AG09319 (cell line): ENCODE data around the gene DNASE1L1.
A peak's percentile ranks its signal among the peaks of the same experiment; 100 is the strongest.
"Not testable (repeated sequence)": the region's sequence is repeated elsewhere in the genome, so short reads cannot be mapped to it uniquely, and the experiment has no call there.

Experiments used
- DNase-seq: peaks from one replicate; pipeline ENCODE4 v3.0.0-alpha.2; 2010; ENCODE audit warnings: low read depth; ENCODE audit errors: extremely low read depth
- TF ChIP-seq, protein P1 (sequence below): IDR thresholded peaks from 2 replicates; pipeline ENCODE4 v1.5.1; 2011; ENCODE audit warnings: low read depth, mild to moderate bottlenecking, inconsistent platforms, low read length, moderate library complexity

The DNASE1L1 gene

DNA sequence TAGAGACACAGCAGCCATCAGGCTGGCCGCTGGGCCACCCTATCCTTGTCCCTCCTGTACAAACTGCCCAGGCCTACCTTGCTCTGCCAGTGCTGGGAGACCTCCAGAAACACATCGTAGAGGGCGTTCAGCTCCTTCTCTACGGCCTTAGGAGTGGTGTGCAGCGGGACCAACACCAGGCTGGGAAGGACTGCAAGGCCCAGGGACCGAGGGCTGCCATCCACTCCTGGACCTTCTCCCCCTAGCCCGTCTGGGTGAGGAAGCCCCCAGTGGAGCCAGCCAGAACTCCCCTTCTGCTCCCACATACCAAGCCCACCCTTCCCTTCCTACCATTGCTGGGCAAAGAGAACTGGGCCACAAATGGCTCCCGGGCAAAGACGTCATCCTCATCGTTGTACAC lies 5.9 kb downstream of the DNASE1L1 start:
- no peak for DNase-seq
- TF ChIP-seq, protein P1, sequence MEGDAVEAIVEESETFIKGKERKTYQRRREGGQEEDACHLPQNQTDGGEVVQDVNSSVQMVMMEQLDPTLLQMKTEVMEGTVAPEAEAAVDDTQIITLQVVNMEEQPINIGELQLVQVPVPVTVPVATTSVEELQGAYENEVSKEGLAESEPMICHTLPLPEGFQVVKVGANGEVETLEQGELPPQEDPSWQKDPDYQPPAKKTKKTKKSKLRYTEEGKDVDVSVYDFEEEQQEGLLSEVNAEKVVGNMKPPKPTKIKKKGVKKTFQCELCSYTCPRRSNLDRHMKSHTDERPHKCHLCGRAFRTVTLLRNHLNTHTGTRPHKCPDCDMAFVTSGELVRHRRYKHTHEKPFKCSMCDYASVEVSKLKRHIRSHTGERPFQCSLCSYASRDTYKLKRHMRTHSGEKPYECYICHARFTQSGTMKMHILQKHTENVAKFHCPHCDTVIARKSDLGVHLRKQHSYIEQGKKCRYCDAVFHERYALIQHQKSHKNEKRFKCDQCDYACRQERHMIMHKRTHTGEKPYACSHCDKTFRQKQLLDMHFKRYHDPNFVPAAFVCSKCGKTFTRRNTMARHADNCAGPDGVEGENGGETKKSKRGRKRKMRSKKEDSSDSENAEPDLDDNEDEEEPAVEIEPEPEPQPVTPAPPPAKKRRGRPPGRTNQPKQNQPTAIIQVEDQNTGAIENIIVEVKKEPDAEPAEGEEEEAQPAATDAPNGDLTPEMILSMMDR: no peak

DNA sequence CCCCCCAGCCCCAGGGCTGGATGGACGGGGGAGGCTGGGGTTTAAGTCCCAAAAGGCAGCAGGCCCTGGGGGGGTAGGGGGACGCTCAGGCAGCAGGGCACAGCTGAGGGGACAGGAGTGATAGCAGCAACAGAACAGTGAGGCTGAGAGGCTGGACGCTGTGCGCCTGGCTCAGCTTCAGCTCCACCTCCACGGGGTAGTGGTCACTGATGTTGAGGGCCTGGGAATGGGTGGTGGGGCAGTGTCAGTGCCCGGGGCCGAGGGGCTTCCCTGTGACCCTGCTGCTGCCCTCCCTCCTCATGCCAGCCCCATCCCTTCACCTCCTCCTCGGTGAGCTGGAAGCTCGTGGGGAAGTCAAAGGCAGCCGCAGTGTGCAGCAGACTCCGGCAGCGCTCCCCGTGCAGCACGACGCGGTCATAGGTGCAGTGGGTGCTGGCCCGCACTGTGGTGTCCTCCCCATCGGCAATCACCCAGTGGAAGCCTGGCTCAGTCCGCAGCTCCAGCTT lies 6.4 kb downstream of the DNASE1L1 start:
- TF ChIP-seq, protein P1: no peak
- no peak for DNase-seq

DNA sequence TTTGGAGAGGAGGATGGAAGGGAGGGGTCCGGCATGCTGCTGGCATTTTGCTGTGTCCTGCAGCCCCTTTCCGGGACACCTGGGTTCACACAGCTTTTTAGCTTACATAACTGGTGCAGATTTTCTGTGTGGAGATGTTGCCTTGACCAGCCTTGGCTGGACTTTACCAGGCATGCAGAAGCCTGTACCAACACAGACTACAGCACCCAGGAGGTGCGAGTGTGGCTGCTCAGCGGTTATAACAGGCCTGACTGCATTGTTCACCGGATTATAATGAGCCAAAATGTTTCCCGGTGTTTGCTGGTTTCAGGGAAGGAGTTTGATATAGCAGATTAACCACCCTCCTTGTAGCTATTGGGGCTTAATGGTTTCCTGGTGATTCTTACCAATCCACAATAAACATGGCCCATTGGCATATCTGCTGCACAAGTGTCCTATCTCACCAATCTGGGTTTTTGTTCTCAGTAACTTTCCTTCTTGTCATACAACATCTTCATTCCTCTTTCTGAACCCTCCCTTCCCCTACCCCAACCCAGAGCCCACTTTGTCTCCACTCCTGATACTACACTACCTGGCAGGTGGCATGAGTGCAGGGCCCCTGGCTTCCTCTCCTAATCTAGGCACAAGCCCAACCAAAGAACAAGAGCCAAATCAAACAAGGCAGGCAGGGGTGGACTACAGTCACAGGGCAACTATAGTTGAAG lies 7.0 kb downstream of the DNASE1L1 start:
- TF ChIP-seq, protein P1: no peak
- no peak for DNase-seq

DNA sequence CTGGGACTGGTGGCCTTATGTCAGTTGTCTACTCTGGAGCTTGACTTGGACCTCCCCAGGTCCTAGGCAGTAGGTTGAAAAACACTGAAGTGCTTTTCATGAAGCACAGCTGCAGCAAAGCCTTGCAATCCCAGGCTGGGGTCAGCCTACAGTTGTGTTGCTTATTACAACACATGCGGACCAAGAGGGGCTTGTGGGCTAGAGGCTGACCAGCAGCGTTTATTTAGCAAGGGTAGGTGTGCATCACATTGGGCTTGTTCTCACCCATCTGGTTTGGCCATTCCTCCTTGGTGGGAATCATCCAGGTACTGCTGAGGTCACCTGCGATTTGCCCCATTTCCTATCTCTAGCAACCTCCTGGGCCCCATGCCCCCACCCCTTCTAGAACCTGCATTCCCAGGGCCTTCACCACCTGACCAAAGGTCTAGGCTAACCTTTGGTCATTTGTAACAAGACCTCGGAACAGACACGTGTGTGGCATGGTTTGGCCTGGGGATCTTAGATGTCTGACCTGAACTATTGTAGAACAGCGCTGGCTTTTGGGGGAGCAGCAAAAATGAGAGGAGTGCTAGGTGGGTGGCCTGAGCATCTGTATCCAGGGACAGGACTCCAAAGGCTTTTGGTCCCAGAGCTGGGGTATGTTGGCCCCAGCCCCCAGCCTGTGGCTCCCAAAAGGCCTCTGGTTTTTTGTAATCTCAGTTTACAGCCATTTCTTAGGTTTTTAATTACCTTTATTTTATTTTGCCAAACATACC lies 7.8 kb downstream of the DNASE1L1 start:
- no peak for DNase-seq
- TF ChIP-seq, protein P1: no peak

DNA sequence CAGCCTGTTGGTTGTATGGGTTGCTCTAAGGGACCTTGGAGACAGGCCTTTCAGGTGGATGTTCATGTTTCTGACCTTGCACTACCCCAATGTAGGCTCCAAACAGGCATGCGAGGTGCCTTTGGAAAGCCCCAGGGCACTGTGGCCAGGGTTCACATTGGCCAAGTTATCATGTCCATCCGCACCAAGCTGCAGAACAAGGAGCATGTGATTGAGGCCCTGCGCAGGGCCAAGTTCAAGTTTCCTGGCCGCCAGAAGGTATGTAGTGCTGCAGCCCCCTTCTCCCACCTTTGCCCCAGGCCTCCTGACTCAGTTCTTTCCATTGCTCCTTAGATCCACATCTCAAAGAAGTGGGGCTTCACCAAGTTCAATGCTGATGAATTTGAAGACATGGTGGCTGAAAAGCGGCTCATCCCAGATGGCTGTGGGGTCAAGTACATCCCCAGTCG lies 8.7 kb downstream of the DNASE1L1 start:
- DNase-seq: not testable (repeated sequence)

DNA sequence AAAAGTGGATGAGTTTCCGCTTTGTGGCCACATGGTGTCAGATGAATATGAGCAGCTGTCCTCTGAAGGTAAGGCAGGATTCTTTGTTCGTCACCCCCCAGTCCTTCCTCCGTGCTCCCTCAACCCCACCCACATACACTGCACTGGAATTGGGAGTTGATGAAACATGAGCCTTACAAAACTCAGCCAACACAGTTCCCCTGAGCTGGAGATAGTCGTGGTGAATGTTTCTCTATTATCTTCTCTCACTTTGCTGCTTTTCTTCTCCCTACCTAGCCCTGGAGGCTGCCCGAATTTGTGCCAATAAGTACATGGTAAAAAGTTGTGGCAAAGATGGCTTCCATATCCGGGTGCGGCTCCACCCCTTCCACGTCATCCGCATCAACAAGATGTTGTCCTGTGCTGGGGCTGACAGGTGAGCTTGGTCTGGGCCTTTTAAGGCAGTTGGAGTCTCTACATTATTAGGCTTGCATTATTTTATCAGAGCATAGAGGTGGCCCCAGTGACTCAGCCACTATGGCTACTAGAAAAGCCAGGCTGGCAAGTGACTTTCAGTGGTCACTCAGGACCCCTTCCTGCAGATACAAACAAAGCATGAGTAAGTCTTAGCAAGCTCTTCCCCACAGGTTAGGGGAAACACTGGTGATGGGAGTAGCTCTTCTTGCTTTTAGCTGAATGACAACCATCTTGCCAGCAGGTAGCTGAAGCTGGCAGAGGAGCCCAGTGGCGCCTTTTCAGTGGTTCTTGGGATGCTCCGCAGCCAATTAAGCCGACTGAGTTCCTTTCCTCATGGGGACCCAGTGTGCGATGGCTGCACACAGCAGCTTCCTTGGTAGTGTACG lies 9.3 kb downstream of the DNASE1L1 start:
- no peak for DNase-seq
- TF ChIP-seq, protein P1: no peak

DNA sequence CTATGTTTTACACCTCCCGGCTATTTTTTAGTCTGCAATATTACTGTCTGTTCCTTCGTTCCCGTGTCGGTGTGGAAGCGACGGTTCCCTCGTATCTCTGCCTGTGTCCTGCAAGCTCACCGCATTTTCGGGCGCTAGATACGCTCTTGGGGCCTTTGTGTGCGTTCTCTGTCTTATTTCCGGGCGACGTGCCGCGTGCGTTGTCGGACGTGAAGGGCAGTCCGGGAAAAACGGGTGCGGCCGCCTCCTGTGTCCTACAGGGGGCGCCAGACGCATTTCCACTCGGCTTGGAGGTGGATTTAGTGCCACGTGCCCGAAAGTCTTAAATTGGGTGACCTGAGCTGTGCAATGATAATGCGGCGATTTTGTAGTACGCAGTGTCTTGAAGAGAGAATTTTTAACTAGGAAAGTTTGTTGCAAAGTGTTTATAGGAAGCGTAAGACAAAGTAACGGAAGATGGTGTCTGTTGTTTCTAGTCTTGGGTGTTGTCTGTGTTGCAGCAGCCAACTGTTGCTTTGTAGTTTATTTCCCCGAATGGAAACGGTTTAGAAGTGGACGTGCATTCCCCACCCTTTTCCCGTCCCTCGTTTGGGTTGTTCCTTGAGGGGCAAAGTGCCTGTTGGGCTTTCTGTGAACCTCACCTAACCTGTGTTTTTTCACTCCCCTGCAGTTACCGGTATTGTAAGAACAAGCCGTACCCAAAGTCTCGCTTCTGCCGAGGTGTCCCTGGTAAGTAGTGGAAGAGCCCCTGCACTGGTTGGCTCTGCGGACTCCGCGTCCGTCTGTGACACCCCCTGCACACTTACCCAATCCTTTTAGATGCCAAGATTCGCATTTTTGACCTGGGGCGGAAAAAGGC lies 10.2 kb downstream of the DNASE1L1 start:
- TF ChIP-seq, protein P1: peak; percentile 59
- peak; percentile 53 for DNase-seq
